NCI-H1930 (cell line): ENCODE data around the gene MAP3K8.

Experiments
- DNase-seq, 2 experiments: peaks; one replicate each; lab custom pipeline; 2025; lab: John Stamatoyannopoulos, UW

MAP3K8 gene

DNA sequence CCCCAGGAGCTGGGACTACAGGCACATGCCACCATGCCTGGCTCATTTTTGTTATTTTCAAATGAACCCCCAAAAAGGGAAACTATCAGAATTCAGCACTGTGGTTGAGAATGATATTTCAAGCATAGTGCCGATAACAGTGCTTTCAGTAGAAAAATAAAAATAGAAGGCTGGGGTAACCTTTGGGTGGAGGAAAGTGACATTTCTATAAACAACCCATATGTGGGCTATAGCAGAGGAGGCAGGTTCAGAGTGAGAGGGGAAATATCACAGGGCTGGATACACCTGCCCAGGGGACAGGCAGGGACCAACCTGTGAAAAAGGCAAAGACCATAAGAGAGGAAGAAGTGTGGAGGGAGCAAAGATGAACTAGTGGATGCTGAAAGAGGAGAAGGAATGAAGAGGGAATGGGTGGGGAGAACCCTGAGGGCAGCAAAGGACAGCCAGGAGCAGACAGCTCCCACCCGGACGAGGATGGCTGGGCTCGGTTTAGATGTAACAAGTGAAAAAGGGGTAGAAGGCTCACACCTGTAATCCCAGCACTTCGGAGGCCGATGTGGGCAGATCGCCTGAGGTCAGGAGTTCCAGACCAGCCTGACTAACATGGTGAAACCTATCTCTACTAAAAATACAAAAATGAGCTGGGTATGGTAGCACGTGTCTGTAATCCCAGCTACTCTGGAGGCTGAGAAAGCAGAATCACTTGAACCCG is 56.5 kb downstream of the MAP3K8 start:
- DNase-seq, result no peak

DNA sequence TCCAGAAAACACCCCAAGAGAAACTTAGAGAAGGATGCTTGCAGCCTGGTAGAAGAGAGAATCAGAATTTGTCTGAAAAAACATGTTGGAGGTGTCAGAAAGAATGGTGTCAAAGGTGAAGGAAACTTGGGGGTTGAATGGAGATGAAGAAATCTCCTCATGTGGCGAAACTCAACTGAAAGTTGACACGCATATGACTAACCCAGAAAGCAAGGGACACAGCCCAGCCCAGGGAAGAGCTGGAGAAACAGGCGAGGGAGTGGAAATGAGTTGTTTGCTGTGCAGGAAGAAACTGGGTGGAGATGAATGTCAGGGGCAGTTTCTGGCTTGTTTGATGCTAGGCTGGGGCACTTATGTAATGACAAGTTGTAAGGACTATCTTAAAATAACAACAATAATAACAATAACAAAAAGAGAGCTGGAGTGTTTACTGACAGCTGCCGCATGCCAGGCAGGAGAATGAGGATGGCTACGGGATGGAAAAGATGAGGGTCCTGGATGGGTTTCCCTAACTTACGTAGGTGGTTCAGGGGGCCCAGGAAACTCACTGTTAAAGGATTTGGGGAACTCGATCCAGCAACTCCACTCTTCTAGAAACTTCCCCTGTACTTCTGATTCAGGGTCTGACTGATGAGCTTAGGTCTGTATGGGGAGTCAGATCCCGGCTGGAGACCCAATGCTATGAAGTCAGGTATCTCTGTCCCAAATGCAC is 57.4 kb downstream of the MAP3K8 start:
- no peak for DNase-seq

GRCh38 chr10:30491916-30492515 is 58.0 kb downstream of the MAP3K8 start:
- no peak for DNase-seq

GRCh38 chr10:30493609-30494530 is 59.9 kb downstream of the MAP3K8 start:
- no peak for DNase-seq

DNA sequence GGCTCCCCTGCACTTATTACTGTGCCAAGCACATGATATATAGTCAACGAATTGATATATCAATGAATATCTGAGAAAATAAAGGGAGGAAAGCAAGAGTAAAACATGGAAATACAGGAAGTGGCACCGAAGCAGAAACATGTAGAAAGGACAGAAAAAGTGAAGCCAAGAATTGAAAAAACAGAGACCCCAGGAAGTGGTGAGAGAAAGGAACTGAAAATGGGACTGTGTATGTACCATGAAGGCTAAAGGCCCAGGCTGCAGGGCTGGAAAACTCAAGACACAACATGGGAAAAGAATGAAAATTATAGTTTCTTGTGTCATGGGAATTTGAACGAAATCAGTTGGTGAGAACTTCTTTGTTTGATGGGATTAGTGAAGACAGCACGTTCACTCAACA is 60.6 kb downstream of the MAP3K8 start:
- no peak for DNase-seq

DNA sequence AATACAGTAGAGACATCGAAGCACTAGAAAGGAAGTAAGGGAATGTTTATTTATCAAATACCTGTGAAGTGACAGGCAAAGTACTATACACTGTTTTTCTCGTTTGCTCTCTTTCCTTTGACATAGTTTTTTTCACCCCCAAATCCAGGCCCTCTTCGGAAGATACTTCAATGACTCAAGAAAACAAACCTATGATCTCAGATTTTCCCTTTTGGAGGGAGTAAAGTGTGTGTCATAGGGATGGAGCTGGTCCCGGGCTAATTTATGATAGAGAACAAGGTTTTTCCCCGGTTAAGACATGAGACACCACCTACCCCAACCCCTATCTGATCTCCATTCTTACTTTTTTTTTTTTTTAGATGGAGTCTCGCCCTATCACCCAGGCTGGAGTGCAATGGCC is 61.7 kb downstream of the MAP3K8 start:
- DNase-seq, result no peak

- no peak for DNase-seq
These were observed 65.8 kb downstream of the MAP3K8 start for GRCh38 chr10:30499816-30500215.

GRCh38 chr10:30500534-30500933 is 66.5 kb downstream of the MAP3K8 start:
- DNase-seq, result no peak

DNA sequence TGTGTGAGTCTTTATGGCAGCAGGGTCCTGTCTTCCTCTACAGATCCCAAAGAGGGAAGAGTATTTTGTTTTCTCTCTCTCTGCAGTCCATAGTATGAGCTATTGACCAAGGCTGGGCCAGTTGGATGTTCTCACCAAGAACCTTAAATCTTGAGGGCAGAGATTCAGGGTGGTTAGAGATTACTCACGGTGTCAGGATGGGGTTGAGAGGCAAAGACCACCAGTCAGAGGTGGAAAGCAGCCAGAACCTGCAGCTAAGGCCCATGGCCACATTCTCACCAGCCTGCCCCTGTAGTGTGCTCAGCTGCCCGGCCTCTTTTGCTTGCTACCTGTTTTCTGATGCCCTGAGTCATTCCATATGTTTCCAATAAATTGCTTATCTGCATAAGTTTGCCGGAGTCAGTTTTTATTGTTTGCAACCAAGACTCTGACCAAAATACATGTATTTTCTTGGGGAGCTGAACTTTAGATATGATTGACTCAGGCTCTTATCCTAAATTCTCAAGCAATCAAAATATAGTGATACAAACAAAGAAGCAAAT is 67.0 kb downstream of the MAP3K8 start:
- DNase-seq, result no peak

GRCh38 chr10:30502266-30503060 is 68.5 kb downstream of the MAP3K8 start:
- no peak for DNase-seq

DNA sequence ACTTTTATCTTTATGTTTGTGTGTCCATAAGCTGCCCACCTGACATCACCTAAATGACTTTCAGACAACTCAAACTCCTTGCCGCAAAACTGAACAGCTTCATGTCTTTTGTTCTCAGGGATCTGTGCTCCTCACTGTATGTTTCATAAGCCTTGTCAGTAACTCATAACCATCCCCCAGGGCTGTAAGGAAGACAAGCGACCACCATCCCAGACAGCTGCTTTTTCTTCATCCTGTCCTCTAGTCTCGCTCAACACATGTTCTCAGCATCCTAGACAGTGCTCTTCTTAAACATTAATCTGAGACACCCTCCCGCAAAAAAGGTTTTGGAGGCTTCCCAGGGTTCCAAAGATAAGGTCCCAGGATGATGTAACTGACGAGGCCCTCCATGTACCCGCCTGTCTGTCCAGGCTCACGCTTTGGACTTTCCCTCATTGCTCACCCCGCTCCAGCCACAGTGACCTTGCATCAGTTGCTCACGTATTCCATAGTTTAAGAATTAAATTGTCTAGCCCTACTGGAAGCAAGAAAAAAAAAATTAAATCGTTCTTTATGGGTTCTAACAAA is 69.8 kb downstream of the MAP3K8 start:
- no peak for DNase-seq

- no peak for DNase-seq
These were observed 71.7 kb downstream of the MAP3K8 start for GRCh38 chr10:30505543-30506298.

DNA sequence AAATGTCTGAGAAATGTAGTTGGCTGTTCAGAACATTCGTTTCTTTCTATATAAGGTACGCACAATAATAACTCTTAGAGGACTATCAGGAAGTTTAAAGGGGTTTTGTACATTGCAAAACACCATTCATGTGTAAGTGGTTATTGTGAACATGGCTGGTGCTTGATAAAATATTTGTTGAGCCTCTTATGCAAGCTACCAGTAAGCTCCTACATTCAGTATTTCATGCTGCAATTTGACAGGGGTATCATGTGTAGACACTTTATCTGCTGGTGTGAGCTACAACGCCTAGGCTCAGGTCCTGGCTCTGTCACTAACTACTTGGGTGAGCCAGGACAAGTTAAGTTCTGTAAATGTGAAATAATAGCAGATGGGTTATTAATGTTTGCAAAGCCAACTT is 75.5 kb downstream of the MAP3K8 start:
- no peak for DNase-seq

GRCh38 chr10:30510184-30510931 is 76.4 kb downstream of the MAP3K8 start:
- DNase-seq, result no peak

DNA sequence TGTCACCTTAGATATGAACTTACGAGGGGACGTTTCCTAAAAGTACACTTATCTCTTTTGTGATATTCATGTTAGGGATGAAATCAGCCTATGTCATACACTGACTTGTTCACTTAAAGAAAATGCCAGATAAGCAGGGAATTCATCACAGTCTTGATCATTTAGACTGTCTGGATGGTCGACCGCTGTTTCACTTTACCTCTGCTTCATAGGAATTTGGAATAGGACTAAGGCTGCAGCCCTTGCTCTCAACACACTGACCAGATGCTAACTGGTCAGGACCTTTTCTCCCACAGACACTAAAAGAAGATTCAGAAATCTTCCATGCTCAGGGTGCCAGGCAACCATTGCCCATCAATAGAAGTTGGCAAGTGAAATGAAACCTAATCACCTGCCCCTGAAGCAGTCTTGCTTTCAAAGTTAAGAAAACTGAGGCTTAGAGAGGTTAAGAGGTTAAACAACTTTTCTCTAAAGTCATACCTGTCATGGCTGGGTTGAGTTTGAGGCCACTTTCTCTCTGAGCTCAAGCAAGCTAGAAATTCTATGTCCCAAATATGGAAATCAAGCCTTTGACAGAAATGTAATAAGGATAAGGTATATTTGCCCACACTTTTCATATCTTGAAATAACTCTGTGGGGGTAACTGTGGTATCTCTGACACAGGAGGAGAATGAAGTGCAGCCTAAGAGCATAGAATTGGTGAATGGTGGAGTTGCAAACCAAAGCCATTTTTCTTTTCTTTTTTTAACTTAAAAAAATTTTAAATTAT is 77.1 kb downstream of the MAP3K8 start:
- DNase-seq, result no peak
